B cell (primary cell): ENCODE data around the gene KCTD2.

ENCODE experiments used
- EZH2 ChIP-seq: IDR thresholded peaks from 2 replicates; pipeline ENCODE4 v1.6.1; 2012; ENCODE audit warnings: borderline replicate concordance, low read depth, mild to moderate bottlenecking, moderate library complexity, low read length; ENCODE audit not compliant: insufficient read depth, poor library complexity, severe bottlenecking
- TF ChIP-seq, protein P1 (sequence below): fragments of 200-600 bp; IDR thresholded peaks from one replicate; pipeline ENCODE4 v1.8.0; 2022; ENCODE audit warnings: antibody characterized with exemption, mild to moderate bottlenecking

DNA sequence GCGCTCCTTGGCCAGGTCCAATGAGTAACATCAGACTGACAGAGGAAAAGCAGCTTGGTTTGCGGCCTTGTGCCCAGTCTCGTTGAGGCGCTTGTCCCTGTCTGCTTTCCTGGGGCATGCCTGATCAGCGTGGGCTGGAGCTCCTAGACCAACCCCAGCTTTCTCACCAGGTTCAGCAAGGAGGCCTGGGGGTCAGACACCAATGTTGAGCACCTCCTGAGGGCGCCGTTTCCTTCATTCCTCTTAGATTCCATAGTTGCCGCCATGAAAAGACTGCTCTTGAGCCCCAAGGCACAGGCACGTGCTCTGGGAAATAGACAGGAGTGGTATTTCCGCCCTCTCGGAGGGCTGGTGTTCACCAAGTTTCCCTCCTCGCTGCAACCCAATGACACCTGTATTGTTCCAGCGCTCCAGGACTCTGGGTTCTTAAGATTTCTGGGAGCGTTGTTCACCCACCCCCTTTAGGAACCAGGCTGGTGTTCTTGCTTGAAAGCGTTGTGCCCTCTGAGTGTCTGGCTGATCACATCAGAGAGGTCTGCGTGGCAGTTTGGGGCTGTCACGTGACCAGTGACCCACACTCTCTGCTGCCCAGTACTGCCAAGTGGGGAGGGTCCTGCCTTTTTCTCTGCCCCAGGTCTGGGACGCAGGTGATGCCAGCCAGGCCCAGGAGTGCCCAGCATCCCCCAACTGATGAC, 18.0 kb downstream of the KCTD2 start:
- TF ChIP-seq, protein P1, sequence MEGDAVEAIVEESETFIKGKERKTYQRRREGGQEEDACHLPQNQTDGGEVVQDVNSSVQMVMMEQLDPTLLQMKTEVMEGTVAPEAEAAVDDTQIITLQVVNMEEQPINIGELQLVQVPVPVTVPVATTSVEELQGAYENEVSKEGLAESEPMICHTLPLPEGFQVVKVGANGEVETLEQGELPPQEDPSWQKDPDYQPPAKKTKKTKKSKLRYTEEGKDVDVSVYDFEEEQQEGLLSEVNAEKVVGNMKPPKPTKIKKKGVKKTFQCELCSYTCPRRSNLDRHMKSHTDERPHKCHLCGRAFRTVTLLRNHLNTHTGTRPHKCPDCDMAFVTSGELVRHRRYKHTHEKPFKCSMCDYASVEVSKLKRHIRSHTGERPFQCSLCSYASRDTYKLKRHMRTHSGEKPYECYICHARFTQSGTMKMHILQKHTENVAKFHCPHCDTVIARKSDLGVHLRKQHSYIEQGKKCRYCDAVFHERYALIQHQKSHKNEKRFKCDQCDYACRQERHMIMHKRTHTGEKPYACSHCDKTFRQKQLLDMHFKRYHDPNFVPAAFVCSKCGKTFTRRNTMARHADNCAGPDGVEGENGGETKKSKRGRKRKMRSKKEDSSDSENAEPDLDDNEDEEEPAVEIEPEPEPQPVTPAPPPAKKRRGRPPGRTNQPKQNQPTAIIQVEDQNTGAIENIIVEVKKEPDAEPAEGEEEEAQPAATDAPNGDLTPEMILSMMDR = no peak
- no peak for TF ChIP-seq EZH2
